GM06990 (cell line): Measurements from ENCODE around the gene SLC23A1.

Source experiments
- DNase-seq: peaks from one replicate; pipeline ENCODE4 v3.0.0-alpha.2; 2011; ENCODE audit not compliant: insufficient read length; ENCODE audit errors: extremely low read depth
- H3K27me3 ChIP-seq: replicated peaks from 2 replicates; pipeline ENCODE4 v1.6.0; 2011; ENCODE audit warnings: low read length; ENCODE audit not compliant: control insufficient read depth, insufficient read depth
- H3K36me3 ChIP-seq: 2 replicates; pipeline ENCODE4 v1.5.1; 2011; ENCODE audit warnings: low read length; ENCODE audit not compliant: control insufficient read depth, insufficient read depth
- H3K4me3 ChIP-seq: replicated peaks from 2 replicates; pipeline ENCODE4 v1.5.1; 2011; ENCODE audit warnings: low read depth, mild to moderate bottlenecking, control low read depth, low read length
- TF ChIP-seq, protein P1 (sequence below): IDR thresholded peaks from 2 replicates; pipeline ENCODE4 v1.5.1; 2011; ENCODE audit warnings: low read length, control low read depth, mild to moderate bottlenecking, inconsistent platforms; ENCODE audit not compliant: insufficient read depth, poor library complexity, severe bottlenecking

Gene SLC23A1

DNA sequence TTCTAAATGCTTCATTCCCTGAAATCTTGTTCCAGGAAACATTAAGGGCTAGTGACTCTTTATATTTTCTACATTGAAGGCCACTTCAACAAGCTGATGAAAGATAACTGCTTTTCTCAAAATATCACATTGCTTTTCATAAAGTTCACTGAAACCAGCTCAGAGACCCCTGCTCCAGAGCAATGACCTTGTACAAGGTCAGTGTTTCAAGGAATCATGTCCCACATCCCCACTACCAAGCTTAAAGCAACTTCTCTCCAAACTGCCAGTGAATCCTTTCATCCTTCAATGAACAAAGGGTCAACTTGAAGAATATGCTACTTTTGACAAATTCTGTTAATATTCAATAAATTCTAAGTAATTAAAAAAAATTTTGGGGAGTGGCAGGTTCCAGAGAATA is 32.8 kb upstream of the SLC23A1 start:
- no peaks in the 10 kb centered on the region for H3K36me3 ChIP-seq
- TF ChIP-seq, protein P1, sequence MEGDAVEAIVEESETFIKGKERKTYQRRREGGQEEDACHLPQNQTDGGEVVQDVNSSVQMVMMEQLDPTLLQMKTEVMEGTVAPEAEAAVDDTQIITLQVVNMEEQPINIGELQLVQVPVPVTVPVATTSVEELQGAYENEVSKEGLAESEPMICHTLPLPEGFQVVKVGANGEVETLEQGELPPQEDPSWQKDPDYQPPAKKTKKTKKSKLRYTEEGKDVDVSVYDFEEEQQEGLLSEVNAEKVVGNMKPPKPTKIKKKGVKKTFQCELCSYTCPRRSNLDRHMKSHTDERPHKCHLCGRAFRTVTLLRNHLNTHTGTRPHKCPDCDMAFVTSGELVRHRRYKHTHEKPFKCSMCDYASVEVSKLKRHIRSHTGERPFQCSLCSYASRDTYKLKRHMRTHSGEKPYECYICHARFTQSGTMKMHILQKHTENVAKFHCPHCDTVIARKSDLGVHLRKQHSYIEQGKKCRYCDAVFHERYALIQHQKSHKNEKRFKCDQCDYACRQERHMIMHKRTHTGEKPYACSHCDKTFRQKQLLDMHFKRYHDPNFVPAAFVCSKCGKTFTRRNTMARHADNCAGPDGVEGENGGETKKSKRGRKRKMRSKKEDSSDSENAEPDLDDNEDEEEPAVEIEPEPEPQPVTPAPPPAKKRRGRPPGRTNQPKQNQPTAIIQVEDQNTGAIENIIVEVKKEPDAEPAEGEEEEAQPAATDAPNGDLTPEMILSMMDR = no peak
- DNase-seq = no peak
- H3K4me3 ChIP-seq = no peak overlapping the region
- H3K27me3 ChIP-seq = no peaks in the 10 kb centered on the region

DNA sequence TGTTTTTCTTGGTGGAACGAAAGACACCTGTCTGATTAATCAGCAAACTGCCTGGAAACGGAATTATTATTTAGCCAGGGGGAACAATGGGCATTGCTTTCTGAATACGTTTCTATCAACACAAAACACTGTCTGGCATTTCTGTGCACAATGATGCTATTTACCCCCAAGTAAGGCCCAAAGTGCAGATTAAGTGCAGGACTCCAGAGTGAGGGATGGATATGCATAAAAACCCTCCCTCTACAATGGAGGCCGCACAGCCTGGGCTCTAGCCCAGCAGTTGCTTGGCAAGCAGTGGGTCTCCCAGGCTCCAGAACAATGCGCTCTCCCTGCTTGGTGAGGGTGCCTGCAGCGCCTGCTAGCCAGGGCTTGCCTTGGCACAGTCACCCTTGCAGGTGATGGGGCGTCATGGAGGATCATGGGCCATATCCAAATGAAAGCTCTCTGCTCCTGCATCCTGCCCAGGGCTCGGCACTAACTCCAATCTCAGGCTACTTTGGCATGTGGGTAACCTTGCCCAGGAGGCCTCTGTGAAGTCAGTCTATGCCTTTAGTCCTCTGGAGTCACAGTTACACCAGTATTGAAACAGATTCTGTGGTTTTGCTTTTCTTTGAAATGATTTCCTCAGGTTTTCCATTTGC is 32.2 kb upstream of the SLC23A1 start:
- Histone ChIP-seq H3K4me3 (no peak overlapping the region), H3K27me3 (no peaks in the 10 kb centered on the region), H3K36me3 (no peaks in the 10 kb centered on the region)
- TF ChIP-seq, protein P1 = no peak
- DNase-seq = no peak

DNA sequence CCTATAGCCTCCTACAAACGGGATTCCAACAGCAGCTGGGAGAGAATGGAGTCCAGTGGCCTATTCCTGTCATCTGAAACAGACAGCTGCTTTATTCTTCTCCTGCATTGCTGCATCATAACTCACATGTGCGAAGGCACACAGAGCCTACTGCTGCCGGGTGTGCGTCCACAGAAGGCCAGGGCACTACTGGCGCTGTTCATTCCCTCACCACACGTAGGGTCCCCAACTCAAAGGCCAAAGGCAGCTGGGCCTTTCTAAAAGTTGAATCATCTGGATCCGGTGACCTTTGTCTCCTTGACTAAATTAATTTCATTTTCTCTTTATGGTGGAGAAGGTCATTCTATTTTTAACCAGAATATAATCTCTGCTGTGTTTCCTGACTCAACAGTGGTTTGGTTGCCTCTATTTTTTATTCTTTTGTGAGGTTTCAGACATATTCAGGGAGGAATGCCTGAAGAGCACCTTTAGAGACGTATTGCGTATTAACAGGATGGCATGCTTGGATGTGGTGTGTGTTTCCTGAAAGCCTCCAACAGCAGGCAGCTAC is 31.6 kb upstream of the SLC23A1 start:
- no peak for DNase-seq

DNA sequence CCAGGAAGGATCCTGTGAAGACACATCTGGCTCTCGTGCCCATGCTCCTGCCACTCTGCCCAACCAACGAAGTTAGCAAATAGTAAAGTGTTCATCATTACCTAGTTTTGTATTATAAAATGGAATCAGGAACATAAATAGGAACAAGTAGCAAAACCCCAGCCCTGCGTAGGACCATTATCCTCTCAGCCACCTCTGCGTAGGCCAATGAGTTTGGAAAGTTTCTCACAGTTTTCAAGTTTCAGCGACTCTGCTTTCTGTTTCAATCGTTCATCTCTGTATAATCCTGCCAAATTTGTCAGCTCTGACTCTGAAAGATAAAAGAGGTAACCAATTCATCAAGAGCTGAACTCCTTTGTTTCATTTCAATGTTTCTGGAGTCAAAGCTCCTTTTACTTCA is 30.9 kb upstream of the SLC23A1 start:
- TF ChIP-seq, protein P1 = no peak

More for the DNA sequence above, 31.6 kb upstream of the SLC23A1 start:
- no peak overlapping the region for H3K4me3 ChIP-seq
- TF ChIP-seq, protein P1 = no peak
- no peaks in the 10 kb centered on the region for H3K36me3 ChIP-seq
- no peaks in the 10 kb centered on the region for H3K27me3 ChIP-seq

DNA sequence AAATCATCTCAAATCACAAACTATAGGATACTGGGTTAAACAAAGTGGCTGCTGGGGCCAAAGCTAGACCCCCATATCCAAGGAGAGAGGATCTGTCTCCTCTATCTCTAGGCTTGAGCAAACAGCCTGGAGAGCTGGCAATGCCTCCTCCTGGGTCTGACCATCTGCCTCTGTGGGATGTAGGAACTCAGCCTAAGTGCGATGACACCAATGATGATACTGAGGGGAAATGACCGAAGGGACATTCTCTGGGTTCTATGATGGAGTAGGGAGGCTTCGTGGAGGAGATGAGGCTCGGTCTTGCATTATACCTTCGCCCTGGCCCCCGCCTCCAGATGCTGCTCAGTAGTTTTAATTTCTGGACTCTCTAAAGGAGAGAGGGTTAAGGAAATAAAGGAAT is 30.1 kb upstream of the SLC23A1 start:
- Histone ChIP-seq H3K36me3 (no peaks in the 10 kb centered on the region), H3K4me3 (no peak overlapping the region), H3K27me3 (no peaks in the 10 kb centered on the region)
- TF ChIP-seq, protein P1 = no peak
- no peak for DNase-seq

More for the DNA sequence above, 30.9 kb upstream of the SLC23A1 start:
- no peak for DNase-seq
- Histone ChIP-seq H3K4me3 (no peak overlapping the region), H3K36me3 (no peaks in the 10 kb centered on the region), H3K27me3 (no peaks in the 10 kb centered on the region)
